ENCODE measurements around the gene HIP1.
"Not testable (repeated sequence)": the region's sequence is repeated elsewhere in the genome, so short reads cannot be mapped to it uniquely, and the experiment has no call there.

The HIP1 gene

GRCh38 chr7:75739796-75740672 is 1.3 kb upstream of the HIP1 start:
- no peak for DNase-seq (ENCODE audit: low read depth, low spot score)

- peak; percentile 100 for DNase-seq (ENCODE audit: low read depth, low spot score)
Measured at GRCh38 chr7:75738975-75739795, 444 bp upstream of the HIP1 start.

- peak; percentile 61 for DNase-seq (ENCODE audit: low read depth, low spot score)
Measured at GRCh38 chr7:75737856-75738603, 711 bp downstream of the HIP1 start.

GRCh38 chr7:75735581-75736350 is 3.0 kb downstream of the HIP1 start:
- DNase-seq (ENCODE audit: low read depth, low spot score) = no peak

- DNase-seq (ENCODE audit: low read depth, low spot score) = peak; percentile 55
Measured at GRCh38 chr7:75734586-75735458, 3.9 kb downstream of the HIP1 start.

GRCh38 chr7:75732764-75733630 is 5.7 kb downstream of the HIP1 start:
- DNase-seq (ENCODE audit: low read depth, low spot score) = peak; percentile 87

GRCh38 chr7:75732016-75732521 is 6.7 kb downstream of the HIP1 start:
- DNase-seq (ENCODE audit: low read depth, low spot score) = no peak

GRCh38 chr7:75729851-75730274 is 8.9 kb downstream of the HIP1 start:
- no peak for DNase-seq (ENCODE audit: low read depth, low spot score)

GRCh38 chr7:75727881-75728593 is 10.7 kb downstream of the HIP1 start:
- DNase-seq (ENCODE audit: low read depth, low spot score) = peak; percentile 80

GRCh38 chr7:75727351-75727750 is 11.4 kb downstream of the HIP1 start:
- DNase-seq (ENCODE audit: low read depth, low spot score) = not testable (repeated sequence)

GRCh38 chr7:75725306-75725705 is 13.4 kb downstream of the HIP1 start:
- no peak for DNase-seq (ENCODE audit: low read depth, low spot score)

- DNase-seq (ENCODE audit: low read depth, low spot score) = no peak
Measured at GRCh38 chr7:75723444-75723843, 15.3 kb downstream of the HIP1 start.

GRCh38 chr7:75722373-75722772 is 16.4 kb downstream of the HIP1 start:
- DNase-seq (ENCODE audit: low read depth, low spot score) = no peak

GRCh38 chr7:75721922-75722321 is 16.8 kb downstream of the HIP1 start:
- not testable (repeated sequence) for DNase-seq (ENCODE audit: low read depth, low spot score)

- no peak for DNase-seq (ENCODE audit: low read depth, low spot score)
Measured at GRCh38 chr7:75721426-75721825, 17.3 kb downstream of the HIP1 start.

GRCh38 chr7:75719626-75720025 is 19.1 kb downstream of the HIP1 start:
- no peak for DNase-seq (ENCODE audit: low read depth, low spot score)

GRCh38 chr7:75718390-75719031 is 20.2 kb downstream of the HIP1 start:
- no peak for DNase-seq (ENCODE audit: low read depth, low spot score)

GRCh38 chr7:75717746-75718145 is 21.0 kb downstream of the HIP1 start:
- not testable (repeated sequence) for DNase-seq (ENCODE audit: low read depth, low spot score)

Measured in astrocyte of the hippocampus (primary cell).